Nephron progenitor cell (in vitro differentiated cells): ENCODE data around the gene IGF1R.
"Not testable (repeated sequence)": the region's sequence is repeated elsewhere in the genome, so short reads cannot be mapped to it uniquely, and the experiment has no call there.

Experiments
- DNase-seq: peaks from one replicate; pipeline ENCODE4 v3.0.0; 2021
- H3K27ac Mint-ChIP-seq: 2 replicates; pipeline ENCODE4 v1.8.0; 2021; ENCODE audit warnings: mild to moderate bottlenecking, moderate library complexity, mixed read lengths
- H3K27me3 Mint-ChIP-seq: 2 replicates; pipeline ENCODE4 v1.8.0; 2021; ENCODE audit warnings: mild to moderate bottlenecking, low read depth, mixed read lengths; ENCODE audit not compliant: poor library complexity
- H3K36me3 Mint-ChIP-seq: 2 replicates; pipeline ENCODE4 v1.8.0; 2021; ENCODE audit warnings: low read depth, mixed read lengths
- H3K4me1 Mint-ChIP-seq: 2 replicates; pipeline ENCODE4 v1.8.0; 2021; ENCODE audit warnings: mixed read lengths
- H3K4me3 Mint-ChIP-seq: 2 replicates; pipeline ENCODE4 v1.8.0; 2021; ENCODE audit warnings: mild to moderate bottlenecking, moderate library complexity, mixed read lengths
- H3K9me3 Mint-ChIP-seq: 2 replicates; pipeline ENCODE4 v1.8.0; 2021; ENCODE audit warnings: mild to moderate bottlenecking, moderate library complexity, mixed read lengths
- CTCF ChIP-seq: fragments of 200-600 bp; sonication (generic); IDR thresholded peaks from 2 replicates; pipeline ENCODE4 v1.5.0; 2021; ENCODE audit warnings: antibody characterized with exemption

IGF1R gene

GRCh38 chr15:98959640-98960007 is 311.3 kb downstream of the IGF1R start:
- DNase-seq: no peak
- peaks cover 76% of the 10 kb centered on the region for H3K36me3 Mint-ChIP-seq

GRCh38 chr15:98960555-98961050 is 312.3 kb downstream of the IGF1R start:
- Mint-ChIP-seq H3K9me3 (peaks cover 32% of the 10 kb centered on the region), H3K27ac (no peak overlapping the region), H3K4me1 (peaks cover 8% of the 10 kb centered on the region), H3K27me3 (peaks cover 4% of the 10 kb centered on the region), H3K4me3 (no peak overlapping the region), H3K36me3 (peaks cover 80% of the 10 kb centered on the region)
- no peak for DNase-seq
- TF ChIP-seq CTCF: no peak

More at GRCh38 chr15:98959640-98960007, 311.3 kb downstream of the IGF1R start:
- Mint-ChIP-seq H3K9me3 (peaks cover 32% of the 10 kb centered on the region), H3K4me3 (no peak overlapping the region), H3K27me3 (peaks cover 4% of the 10 kb centered on the region), H3K4me1 (peaks cover 5% of the 10 kb centered on the region), H3K27ac (no peak overlapping the region)
- TF ChIP-seq CTCF: no peak

- Mint-ChIP-seq H3K4me3 (no peak overlapping the region), H3K4me1 (peaks cover 8% of the 10 kb centered on the region), H3K27ac (no peak overlapping the region), H3K27me3 (peaks cover 7% of the 10 kb centered on the region), H3K36me3 (peaks cover 63% of the 10 kb centered on the region), H3K9me3 (peaks cover 32% of the 10 kb centered on the region)
- no peak for TF ChIP-seq CTCF
- no peak for DNase-seq
These were observed 315.1 kb downstream of the IGF1R start for GRCh38 chr15:98963444-98963843.

GRCh38 chr15:98964466-98965133 is 316.3 kb downstream of the IGF1R start:
- Mint-ChIP-seq H3K4me3 (no peak overlapping the region), H3K4me1 (peaks cover 8% of the 10 kb centered on the region), H3K9me3 (peaks cover 32% of the 10 kb centered on the region), H3K36me3 (peaks cover 51% of the 10 kb centered on the region), H3K27me3 (peaks cover 3% of the 10 kb centered on the region), H3K27ac (peak overlapping the region; percentile 14)
- TF ChIP-seq CTCF: no peak
- no peak for DNase-seq

GRCh38 chr15:98965134-98965491 is 316.8 kb downstream of the IGF1R start:
- Mint-ChIP-seq H3K9me3 (peaks cover 32% of the 10 kb centered on the region), H3K36me3 (peaks cover 46% of the 10 kb centered on the region), H3K27ac (peak overlapping the region; percentile 14)
- not testable (repeated sequence) for H3K4me3 Mint-ChIP-seq, H3K4me1 Mint-ChIP-seq, H3K27me3 Mint-ChIP-seq, DNase-seq

- Mint-ChIP-seq H3K9me3 (peaks cover 32% of the 10 kb centered on the region), H3K36me3 (peaks cover 41% of the 10 kb centered on the region), H3K27ac (no peak overlapping the region), H3K4me1 (peaks cover 8% of the 10 kb centered on the region), H3K4me3 (no peak overlapping the region), H3K27me3 (peaks cover 6% of the 10 kb centered on the region)
- TF ChIP-seq CTCF: no peak
- no peak for DNase-seq
These were observed 317.3 kb downstream of the IGF1R start for GRCh38 chr15:98965597-98965996.
